Tibial nerve (tissue), 4 donors: ENCODE data around the gene PNKP. TPM values are rescaled to one million over a fixed set of nuclear protein-coding genes. Genes with fewer than 3 reads are reported as not detected.

Experiments used
- DNase-seq, 2 donors: peaks; one replicate each; pipeline ENCODE4 v3.0.0-alpha.2; 2019; ENCODE audit warnings: low spot score in 2 of 2
- H3K27ac ChIP-seq, 4 donors: fragments of 200-600 bp; sonication (generic) in 3 of 4; one replicate each; pipeline ENCODE4 v1.5.1; 2017 to 2019; ENCODE audit warnings: mild to moderate bottlenecking in 1 of 4
- H3K27me3 ChIP-seq, 2 donors: fragments of 200-600 bp; sonication (generic) in 1 of 2; one replicate each; pipeline versions ENCODE4 v1.5.1 to v1.6.0; 2017 to 2019
- H3K36me3 ChIP-seq, 3 donors: fragments of 200-600 bp; sonication (generic); one replicate each; pipeline ENCODE4 v1.5.1; 2018 to 2019
- H3K4me1 ChIP-seq, 4 donors: fragments of 200-600 bp; sonication (generic) in 3 of 4; one replicate each; pipeline ENCODE4 v1.5.1; 2017 to 2019
- H3K4me3 ChIP-seq, 4 donors: fragments of 200-600 bp; sonication (generic) in 3 of 4; one replicate each; pipeline ENCODE4 v1.5.1; 2017 to 2019; ENCODE audit warnings: mild to moderate bottlenecking in 1 of 4, moderate library complexity in 1 of 4
- H3K9me3 ChIP-seq, 4 donors: fragments of 200-600 bp; sonication (generic) in 3 of 4; one replicate each; pipeline ENCODE4 v1.5.1; 2017 to 2019
- CTCF ChIP-seq, 5 experiments: fragments of 200-600 bp in 3 of 5; fragments of 450-650 bp in 2 of 5; sonication (generic) in 3 of 5; IDR thresholded peaks; one replicate each; pipeline ENCODE4 v1.5.1; 2016 to 2019; ENCODE audit warnings: antibody characterized with exemption in 5 of 5, mild to moderate bottlenecking in 3 of 5, moderate library complexity in 2 of 5
- EP300 ChIP-seq, 2 donors: sonication (generic); formaldehyde crosslinking; IDR thresholded peaks; one replicate each; pipeline ENCODE4 v1.6.1; 2017; ENCODE audit warnings: antibody characterized with exemption in 2 of 2, mild to moderate bottlenecking in 1 of 2
- POLR2A ChIP-seq, 2 donors: fragments of 450-650 bp; IDR thresholded peaks; one replicate each; pipeline ENCODE4 v1.6.1; 2017; ENCODE audit warnings: antibody characterized with exemption in 2 of 2, mild to moderate bottlenecking in 2 of 2, moderate library complexity in 2 of 2
- WGBS, 2 donors: methylation state at CpG; one replicate each; pipeline ENCODE4 v1.1.5; 2018; 5-methylcytosine and 5-hydroxymethylcytosine counted together
- total RNA-seq, 4 donors: library from RNA; depleted of rRNA; stranded (reverse); fragments of >200 nt; gene quantifications; one replicate each; pipeline ENCODE4 v1.1.0, GENCODE V29; 2016

PNKP gene
- total RNA-seq, 4 donors from 2014 or later: 52.7 to 158 (median 79.5) TPM

GRCh38 chr19:49875857-49876421, 8.6 kb upstream of the PNKP start:
- TF ChIP-seq POLR2A (IDR thresholded peaks at IDR 0.05) (no peak), EP300 (IDR thresholded peaks at IDR 0.05) (no peak), CTCF (IDR thresholded peaks at IDR 0.05) (no peak)
- DNase-seq: peak in 1 of 2 donors; percentile 55
- no peaks in the 10 kb centered on the region for H3K9me3 ChIP-seq
- peak overlapping the region; percentile 97 to 100 (median 98) for H3K27ac ChIP-seq
- peaks cover 0 to 62% (median 15%) of the 10 kb centered on the region in 4 donors for H3K4me1 ChIP-seq
- peak overlapping the region; percentile 78 to 88 (median 80) for H3K4me3 ChIP-seq
- H3K27me3 ChIP-seq: no peaks in the 10 kb centered on the region
- WGBS, 2 donors: 0 to 1% methylated on average over 14 to 16 of the region's 28 CpGs
- H3K36me3 ChIP-seq: peaks cover 6 to 58% (median 8%) of the 10 kb centered on the region in 3 donors

- DNase-seq: no peak
- Histone ChIP-seq H3K27me3 (no peaks in the 10 kb centered on the region), H3K4me3 (peak overlapping the region in 2 of 4 donors; percentile 80 to 88), H3K27ac (peak overlapping the region; percentile 97 to 100 (median 98)), H3K4me1 (peaks cover 0 to 64% (median 21%) of the 10 kb centered on the region in 4 donors), H3K36me3 (peaks cover 0 to 53% (median 2%) of the 10 kb centered on the region in 3 donors), H3K9me3 (no peaks in the 10 kb centered on the region)
- TF ChIP-seq POLR2A (IDR thresholded peaks at IDR 0.05) (no peak), CTCF (IDR thresholded peaks at IDR 0.05) (no peak), EP300 (IDR thresholded peaks at IDR 0.05) (no peak)
- WGBS, 2 donors: 77 to 78% methylated on average over 4 of the region's 4 CpGs
Measured at GRCh38 chr19:49875177-49875576, 7.8 kb upstream of the PNKP start.

- Histone ChIP-seq H3K36me3 (peaks cover 0 to 47% (median 2%) of the 10 kb centered on the region in 3 donors), H3K9me3 (no peaks in the 10 kb centered on the region), H3K4me1 (peaks cover 0 to 64% (median 25%) of the 10 kb centered on the region in 4 donors), H3K27ac (peak overlapping the region in 1 of 4 donors; percentile 98), H3K27me3 (no peaks in the 10 kb centered on the region), H3K4me3 (no peak overlapping the region)
- TF ChIP-seq POLR2A (IDR thresholded peaks at IDR 0.05): no peak
- no peak for TF ChIP-seq CTCF (IDR thresholded peaks at IDR 0.05)
- TF ChIP-seq EP300 (IDR thresholded peaks at IDR 0.05): no peak
- DNase-seq: no peak
- WGBS, 2 donors: 91 to 96% methylated on average over 11 of the region's 11 CpGs
Measured at GRCh38 chr19:49874503-49875157, 7.3 kb upstream of the PNKP start.

GRCh38 chr19:49873834-49874233, 6.5 kb upstream of the PNKP start:
- no peak for TF ChIP-seq CTCF (IDR thresholded peaks at IDR 0.05)
- TF ChIP-seq EP300 (IDR thresholded peaks at IDR 0.05): no peak
- no peak for TF ChIP-seq POLR2A (IDR thresholded peaks at IDR 0.05)
- 79 to 82% methylated on average over 10 of the region's 10 CpGs for WGBS, 2 donors
- peaks cover 0 to 60% (median 25%) of the 10 kb centered on the region in 4 donors for H3K4me1 ChIP-seq
- no peaks in the 10 kb centered on the region for H3K9me3 ChIP-seq
- DNase-seq: no peak
- no peak overlapping the region for H3K4me3 ChIP-seq
- H3K27me3 ChIP-seq: no peaks in the 10 kb centered on the region
- peaks cover 0 to 39% (median 0%) of the 10 kb centered on the region in 3 donors for H3K36me3 ChIP-seq
- H3K27ac ChIP-seq: no peak overlapping the region

GRCh38 chr19:49873129-49873521, 5.7 kb upstream of the PNKP start:
- Histone ChIP-seq H3K4me3 (no peak overlapping the region), H3K36me3 (peaks cover 0 to 38% (median 0%) of the 10 kb centered on the region in 3 donors), H3K27ac (peak overlapping the region in 1 of 4 donors; percentile 20), H3K4me1 (peaks cover 0 to 60% (median 24%) of the 10 kb centered on the region in 4 donors), H3K9me3 (no peaks in the 10 kb centered on the region), H3K27me3 (no peaks in the 10 kb centered on the region)
- no peak for TF ChIP-seq POLR2A (IDR thresholded peaks at IDR 0.05)
- TF ChIP-seq CTCF (IDR thresholded peaks at IDR 0.05): no peak
- TF ChIP-seq EP300 (IDR thresholded peaks at IDR 0.05): no peak
- DNase-seq: no peak
- WGBS, 2 donors: 89 to 94% methylated on average over 12 to 28 of the region's 29 CpGs
